ENCODE measurements around the gene IRS1.
A peak's percentile ranks its signal among the peaks of the same experiment; 100 is the strongest.
"Not testable (repeated sequence)": the region's sequence is repeated elsewhere in the genome, so short reads cannot be mapped to it uniquely, and the experiment has no call there.

Gene IRS1, protein sequence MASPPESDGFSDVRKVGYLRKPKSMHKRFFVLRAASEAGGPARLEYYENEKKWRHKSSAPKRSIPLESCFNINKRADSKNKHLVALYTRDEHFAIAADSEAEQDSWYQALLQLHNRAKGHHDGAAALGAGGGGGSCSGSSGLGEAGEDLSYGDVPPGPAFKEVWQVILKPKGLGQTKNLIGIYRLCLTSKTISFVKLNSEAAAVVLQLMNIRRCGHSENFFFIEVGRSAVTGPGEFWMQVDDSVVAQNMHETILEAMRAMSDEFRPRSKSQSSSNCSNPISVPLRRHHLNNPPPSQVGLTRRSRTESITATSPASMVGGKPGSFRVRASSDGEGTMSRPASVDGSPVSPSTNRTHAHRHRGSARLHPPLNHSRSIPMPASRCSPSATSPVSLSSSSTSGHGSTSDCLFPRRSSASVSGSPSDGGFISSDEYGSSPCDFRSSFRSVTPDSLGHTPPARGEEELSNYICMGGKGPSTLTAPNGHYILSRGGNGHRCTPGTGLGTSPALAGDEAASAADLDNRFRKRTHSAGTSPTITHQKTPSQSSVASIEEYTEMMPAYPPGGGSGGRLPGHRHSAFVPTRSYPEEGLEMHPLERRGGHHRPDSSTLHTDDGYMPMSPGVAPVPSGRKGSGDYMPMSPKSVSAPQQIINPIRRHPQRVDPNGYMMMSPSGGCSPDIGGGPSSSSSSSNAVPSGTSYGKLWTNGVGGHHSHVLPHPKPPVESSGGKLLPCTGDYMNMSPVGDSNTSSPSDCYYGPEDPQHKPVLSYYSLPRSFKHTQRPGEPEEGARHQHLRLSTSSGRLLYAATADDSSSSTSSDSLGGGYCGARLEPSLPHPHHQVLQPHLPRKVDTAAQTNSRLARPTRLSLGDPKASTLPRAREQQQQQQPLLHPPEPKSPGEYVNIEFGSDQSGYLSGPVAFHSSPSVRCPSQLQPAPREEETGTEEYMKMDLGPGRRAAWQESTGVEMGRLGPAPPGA (N-terminal part only)

DNA sequence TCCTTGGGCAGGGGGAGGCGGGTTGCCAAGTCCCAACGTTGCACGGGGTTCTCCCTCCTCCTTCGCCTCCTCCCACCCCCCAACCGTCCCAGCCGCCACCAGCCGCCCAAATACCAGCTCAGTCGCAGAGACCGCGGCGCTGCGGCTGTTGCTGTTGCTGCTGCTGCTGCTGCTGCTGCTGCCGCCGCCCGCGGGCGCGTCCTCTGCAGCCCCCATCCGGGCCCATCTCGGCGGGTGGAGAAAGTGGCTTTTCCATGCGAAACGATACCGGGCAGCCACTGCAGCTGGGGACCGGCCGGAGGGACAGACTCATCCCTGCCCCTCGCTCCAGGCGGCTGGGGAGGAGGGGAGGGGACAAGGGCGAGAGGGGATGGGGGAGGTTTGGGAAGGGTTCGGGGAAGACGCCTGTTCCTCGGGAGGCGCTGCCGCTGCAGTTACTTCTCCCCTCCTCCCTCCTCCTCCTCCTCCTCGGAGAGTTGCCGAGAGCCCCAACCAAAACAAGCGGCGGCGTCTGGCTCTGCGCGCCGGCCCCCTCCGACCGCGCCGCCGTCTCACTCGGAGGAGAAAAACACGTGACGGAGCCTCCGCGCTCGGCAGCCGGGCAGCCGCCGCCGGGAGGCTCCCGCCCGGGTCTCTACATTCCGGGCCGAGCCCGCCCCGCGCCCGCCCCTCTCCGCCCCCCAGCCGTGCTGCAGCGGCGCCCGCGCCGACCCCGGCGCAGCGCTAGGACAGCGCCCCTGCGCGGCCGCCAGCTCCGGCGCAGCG, at the start of gene IRS1:
Gene IRS1, minus strand, starts transcription at position 610 of the 765 bp plus-strand sequence. CDS start 1,082 bp downstream, outside the sequence.
- peak; percentile 61 for DNase-seq

DNA sequence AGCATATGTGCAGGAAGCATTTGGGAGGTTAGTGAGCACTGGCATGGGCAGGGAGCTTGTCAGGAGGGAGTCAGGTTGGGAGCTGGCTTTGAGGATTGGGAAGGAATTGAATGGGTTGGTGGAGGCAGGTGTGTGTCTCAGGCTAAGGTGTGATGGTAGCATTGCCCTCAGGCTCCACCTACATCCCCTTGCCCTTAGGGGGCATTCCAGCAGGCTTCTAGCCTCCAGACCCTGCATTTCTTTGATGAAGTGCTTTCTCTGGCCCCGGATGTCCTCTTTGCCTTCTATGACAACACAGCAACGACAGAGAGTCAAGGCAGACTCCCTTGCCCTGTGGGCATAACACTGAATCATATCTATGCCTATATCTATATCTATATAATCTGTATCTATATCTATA, 49.7 kb upstream of the IRS1 start:
- DNase-seq, result no peak

DNA sequence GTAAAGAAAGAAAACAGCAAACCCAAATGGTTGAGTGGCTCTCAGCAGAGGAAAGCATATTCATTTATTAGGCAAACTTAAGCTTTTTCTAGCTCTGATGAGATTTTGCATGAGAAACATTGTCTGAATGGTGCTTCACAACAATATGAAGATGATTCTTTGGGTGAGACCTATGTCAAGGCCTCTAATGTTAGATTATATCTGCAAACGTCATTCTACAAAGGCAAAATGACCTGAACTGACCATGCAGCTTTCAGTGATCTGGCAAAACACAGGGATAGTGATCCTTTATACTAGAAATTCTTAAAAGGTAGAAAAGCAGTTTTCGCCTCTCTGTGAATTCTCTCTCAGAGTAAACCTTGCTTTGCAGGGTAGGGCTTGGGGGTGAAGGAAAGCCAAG, 47.9 kb upstream of the IRS1 start:
- DNase-seq, result no peak

DNA sequence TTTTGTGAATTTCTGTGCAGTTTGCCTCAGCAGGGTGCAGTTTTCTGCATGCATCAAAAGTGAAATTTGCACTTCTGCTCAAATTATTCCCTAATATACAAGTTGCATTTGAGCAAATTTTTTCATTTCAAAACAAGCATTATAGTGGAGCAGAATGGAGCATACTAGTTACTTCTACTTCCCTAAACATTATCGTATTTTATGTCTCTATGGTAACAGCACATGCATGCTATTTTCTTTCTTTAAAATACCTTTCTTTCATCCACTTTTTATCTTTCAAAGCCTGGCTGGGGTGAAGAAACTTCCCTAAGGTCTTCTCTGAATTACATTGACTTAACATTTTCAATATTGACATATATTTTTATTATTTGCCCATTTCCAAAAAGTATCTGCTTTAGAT, 47.5 kb upstream of the IRS1 start:
- no peak for DNase-seq

DNA sequence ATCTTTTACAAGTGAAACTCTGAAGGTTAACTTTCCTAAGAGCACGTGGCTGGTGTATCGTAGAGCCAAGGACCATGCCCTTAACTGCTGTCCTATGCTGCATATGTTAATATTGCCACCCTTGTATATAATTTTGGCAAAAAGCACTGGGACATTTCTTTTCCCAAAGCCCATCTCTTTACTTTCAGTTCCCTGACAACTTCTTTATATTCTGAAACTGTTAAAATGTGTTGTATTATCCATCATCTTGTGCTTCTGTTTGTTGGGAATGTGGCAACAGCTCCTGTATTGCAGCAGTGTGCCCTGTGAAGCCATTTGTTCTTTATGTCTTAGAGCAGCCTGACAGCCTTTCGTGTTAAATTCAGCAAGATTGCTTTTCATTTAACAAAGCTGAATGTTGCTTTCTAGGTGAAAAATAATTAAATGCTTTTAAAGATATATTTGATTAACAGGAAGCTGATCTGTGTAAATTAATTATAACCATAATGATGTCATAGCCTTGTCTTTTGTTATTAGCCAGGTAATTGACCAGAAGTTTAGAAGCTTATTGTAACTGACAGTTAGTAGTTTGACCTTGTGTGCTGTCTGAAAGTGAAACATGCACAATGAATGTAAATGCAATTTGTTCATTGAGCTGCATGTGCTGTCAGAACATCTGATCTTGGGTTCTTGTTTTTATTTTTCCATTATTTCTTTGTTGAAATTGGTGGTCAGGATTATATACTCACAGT, 45.9 kb upstream of the IRS1 start:
- no peak for DNase-seq

DNA sequence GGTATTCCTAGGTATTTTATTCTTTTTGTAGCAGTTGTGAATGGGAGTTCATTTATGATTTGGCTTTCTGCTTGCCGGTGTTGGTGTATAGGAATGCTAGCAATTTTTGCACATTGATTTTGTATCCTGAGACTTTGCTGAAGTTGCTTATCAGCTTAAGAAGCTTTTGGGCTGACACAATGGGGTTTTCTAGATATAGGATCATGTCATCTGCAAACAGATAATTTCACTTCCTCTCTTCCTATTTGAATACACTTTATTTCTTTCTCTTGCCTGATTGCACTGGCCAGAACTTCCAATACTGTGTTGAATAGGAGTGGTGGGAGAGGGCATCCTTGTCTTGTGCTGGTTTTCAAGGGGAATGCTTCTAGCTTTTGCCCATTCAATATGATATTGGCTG, 43.4 kb upstream of the IRS1 start:
- DNase-seq, result not testable (repeated sequence)

DNA sequence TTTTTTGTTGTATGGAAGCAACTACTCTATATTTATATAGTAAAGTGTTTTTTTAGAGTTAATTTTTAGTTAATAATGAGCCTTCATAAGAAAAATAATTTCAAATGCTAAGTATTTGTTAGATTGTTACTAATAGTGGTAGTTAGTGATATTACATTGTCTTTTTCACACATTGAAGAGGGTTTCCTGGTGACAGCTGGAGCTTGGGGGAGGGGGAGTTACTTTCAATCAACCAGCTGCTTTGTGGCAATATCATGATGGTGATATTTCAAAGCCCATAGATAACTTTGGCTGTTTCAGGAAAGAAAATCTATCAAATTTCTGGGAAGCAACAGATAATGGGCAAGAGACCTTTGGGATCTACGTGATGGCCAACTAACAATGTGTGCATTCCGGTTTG, 40.3 kb upstream of the IRS1 start:
- no peak for DNase-seq

DNA sequence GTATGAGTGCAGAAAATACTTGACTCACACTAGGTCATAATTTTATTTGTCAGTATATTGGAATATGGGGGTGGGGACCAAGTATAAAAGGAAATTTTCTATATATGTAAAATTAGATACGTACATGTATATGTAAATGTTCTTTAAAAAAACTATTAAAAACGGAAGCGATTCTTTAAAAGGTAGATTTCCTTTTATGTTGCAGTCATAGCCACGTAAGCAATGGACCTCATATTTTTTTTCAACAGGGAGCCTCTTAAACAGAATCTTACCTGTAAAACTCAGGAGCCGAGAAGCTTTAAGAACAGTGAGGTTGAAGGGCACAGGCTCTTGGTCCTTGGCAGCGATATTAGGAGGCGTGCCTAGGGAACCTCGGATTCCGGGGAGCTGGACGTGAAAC, 39.5 kb upstream of the IRS1 start:
- no peak for DNase-seq

DNA sequence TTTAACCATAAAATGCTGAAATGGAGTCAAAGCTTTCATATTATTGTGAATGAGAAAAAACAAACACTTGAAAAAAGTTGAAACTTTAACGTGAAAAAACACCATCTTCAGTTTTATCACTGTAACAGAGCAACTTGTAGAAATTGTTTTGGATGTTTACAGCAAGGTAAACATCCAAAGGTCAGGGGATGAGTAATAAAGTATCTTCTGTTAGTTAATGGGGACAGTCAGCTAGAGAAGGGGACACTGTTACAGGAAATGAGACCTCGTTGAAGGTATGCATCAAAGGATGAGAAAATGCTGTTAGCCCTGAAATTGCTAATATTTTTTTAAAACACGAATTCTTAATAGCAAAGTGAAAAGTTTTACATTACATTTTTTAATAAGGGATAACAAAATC, 39.1 kb upstream of the IRS1 start:
- DNase-seq, result peak; percentile 32

DNA sequence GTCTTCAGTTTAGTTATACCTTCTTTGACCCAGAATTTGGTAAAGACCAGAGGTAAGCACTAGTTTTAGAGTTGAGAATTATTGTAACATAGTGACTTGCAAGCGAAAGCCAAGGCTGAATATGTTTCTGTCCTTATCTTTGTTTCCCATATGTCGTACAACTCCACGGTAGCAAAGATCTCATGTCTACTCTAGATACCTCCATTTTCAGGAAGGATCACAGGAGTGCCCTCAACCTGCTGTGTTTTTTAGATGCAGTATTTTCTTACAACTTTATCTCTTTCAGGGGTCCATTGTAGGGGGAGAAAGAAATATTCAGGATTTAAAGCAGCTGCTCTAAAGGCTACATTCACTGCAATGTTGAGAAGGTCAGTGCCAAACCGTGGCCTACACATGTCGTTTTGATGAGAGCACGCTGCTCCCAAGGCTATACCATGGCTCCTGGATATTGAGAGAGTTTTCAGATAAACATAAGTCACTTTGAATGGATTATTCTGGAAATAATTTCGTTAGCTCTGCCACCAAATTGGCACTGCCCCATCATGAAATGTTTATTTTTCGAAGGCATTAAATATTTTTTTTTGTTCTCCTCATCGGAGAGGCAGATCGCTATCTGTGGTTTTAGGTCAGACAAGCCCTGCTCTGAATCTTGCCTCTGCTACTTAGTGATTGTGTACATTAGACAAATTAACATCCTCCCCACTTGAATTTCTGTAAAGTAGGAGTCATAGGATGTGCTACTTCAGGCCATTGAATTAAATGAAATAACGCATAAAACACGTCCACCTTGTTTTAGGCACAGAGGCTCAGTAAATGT, 38.4 kb upstream of the IRS1 start:
- peak; percentile 35 for DNase-seq

DNA sequence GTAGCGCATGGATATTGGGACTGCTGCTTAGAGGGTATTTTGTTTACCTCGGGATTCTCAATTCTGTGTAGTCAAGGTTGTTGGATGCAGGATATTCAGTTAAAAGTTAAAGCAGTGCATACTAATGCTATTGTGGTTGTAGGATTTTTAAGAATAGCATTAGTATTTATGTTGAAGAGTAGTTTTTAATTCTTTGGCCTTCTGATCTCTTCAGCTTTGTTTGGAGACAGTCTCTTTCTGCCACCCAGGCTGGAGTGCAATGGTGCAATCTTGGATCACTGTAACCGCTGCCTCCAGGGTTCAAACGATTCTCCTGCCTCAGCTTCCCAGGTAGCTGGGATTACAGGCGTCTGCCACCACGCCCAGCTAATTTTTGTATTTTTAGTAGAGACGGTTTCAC, 37.7 kb upstream of the IRS1 start:
- DNase-seq, result no peak

DNA sequence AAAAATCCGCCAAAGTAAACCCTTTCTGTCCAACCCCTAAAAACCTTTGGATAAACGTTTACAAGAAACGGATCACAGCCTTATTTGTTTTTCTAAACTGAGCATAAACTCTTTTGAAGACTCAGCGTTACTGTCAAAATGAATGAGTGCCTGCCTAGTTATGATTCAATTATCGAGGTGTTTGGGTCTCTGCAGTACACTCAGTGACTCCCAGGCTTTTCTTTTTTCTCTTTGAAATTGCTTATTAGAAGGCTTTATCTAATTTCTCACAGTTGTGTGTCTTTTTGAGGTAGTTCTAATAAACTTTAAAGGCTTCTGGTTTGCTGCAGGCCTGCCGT, 36.9 kb upstream of the IRS1 start:
- no peak for DNase-seq

DNA sequence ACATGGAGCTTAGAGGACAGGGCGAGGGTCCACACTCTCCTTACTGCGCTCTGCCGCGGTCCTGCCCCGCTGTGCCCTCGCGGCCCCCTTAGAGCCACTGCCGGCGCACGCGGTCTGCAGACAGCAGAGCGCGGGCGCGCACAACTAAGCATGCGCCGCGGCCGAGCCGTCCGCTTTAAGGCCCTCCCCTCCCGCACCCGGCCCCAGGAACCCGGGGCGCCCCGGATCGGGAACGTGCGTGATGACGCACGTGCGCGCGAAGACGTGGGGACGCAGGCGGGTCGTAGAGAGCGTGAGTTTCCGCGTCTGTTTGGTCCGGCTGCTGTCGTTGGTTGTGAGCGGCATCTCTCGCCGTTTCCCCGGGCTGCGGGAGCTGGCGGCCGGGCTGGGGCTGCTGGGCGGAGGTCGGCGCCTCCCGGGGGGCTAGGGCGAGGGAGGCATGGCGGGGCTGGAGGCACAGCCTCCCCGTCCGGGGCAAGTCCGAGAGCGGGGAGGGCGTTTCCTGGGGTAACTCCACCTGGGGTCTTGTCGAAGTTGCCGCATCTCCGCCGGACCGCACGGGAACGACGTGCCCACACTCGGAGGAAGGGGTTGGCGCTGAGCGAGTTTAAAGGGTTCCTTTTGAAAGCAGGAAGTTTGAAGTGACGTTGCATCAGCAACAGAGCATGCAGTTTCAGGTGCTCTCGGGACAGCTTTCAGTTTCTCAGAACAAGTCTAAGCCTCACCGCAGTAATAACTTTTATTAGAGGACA, 36.4 kb upstream of the IRS1 start, which contains the start of gene RHBDD1:
Gene RHBDD1, plus strand, starts transcription at position 259 of the 752 bp plus-strand sequence. CDS start 28,640 bp downstream, outside the sequence.
- DNase-seq, result peak; percentile 96

DNA sequence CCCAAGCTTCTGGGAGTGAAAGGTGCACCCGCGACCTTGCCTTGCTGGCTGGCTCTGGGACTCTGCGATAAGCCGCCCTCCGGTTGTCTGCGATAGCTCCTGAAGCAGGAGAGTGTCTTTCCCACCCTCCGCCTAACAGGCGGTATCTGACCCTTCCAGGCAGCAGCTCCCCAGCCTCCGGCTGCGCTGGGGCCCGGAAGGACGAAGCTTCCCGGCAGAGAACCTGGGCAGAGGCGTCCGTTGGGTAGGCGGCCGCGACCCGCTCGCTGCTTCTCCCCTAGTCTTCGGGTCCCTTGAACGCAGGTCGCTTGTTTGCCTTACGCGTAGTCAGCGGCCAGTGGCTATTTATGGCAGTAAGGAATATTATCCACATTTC, 35.8 kb upstream of the IRS1 start:
- no peak for DNase-seq

DNA sequence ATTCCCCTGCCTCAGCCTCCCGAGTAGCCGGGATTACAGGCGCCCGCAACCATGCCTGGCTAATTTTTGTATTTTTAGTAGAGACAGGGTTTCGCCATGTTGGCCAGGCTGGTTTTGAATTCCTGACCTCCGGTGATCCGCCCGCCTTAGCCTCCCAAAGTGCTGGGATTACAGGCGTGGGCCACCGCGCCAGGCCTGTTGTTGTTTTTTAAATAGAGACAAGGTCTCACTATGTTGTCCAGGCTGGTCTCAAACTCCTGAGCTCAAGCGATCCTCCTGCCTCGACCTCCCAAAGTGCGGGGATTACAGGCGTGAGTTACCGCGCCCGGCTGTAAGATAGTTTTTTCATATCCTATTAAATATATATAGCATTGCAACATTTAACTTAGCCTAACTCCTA, 35.3 kb upstream of the IRS1 start:
- DNase-seq, result not testable (repeated sequence)

DNA sequence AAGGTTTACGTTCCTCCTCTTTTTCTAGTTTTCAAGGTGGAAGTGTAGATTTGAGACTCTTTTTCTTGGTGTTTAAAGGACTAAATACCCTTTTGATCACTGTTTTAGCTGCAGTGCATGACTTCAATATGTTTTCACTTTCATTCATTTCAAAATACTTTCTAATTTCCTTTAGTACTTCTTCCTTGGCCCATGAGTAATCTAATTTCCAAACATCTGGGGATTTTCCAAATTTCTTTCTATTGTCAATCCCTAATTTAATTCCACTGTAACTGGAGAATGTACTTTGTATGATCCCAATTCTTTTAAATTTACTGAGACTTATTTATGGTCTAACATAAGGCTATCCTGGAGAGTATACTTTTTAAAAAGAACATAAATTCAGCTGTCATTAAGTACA, 32.4 kb upstream of the IRS1 start:
- DNase-seq, result no peak

DNA sequence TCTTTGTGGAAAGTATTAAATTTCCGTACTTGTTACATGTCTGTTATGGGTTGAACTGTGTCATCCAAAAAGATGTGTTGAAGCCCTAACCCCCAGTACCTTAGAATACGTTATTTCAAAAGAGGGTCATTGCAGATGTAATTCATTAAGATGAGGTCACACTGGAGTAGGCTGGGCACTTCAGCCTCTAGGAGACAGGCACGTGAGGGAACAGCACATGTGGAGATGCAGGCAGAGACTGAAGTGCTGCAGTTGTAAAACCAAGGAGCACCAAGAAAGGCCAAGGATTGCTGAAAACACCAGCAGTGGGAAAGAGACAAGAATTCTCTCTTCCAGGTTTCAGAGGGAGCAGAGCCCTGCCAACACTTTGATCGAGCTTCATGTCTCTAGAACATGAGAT, 31.6 kb upstream of the IRS1 start:
- no peak for DNase-seq

DNA sequence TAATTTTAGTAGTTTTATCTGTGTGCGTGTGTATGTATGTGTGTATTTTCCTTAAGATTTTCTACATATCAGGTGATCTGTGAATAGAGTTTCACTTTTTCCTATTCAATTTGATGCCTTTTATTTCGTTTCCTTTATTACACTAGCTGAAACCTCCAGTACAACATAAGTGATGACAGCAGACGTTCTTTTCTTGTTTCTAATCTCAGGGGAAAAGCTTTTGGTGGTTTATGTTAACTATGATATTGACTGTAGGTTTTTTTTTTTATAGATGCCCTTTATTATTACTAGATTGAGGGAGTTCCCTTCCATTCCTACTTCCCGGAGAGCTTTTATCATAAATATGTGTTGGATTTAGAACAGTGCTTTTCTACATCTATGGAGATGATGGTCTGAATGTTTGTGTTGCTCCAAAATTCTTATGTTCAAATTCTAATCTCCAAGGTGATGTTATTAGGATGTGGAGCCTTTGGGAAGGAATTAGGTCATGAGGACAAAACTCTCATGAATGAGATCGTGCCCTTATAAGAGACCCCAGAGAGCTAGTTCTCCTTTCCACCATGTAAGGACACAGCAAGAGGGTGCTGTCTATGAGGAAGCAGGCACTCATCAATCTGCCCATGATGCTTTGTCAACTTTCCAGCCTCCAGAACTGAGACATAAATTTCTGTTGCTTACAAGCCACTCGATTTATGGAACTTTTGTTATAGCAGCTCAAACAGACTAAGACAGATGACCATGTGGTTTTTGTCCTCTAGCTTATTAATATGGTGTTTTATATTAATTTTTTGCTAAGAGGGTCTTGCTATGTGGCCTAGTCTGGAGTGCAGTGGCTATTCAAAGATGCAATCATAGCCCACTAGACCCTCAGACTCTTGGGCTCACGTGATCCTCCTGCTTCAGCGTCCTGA, 30.4 kb upstream of the IRS1 start:
- no peak for DNase-seq

DNA sequence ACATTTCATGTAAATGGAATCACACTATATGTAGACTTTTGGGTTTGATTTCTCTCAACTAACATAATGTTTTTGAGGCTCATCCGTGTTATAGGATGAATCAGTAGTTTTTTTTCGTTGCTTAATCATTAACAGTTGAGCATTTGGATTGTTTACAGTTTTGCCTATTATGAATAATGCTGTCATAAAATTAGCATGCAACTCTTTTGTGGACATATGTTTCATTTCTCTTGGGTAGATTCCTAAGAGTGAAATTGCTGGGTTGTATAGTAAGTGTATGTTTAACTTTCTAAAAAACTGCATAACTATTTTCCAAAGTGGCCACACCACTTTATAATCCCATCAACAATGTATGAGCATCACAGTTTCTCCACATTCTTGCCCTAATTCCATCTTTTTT, 28.6 kb upstream of the IRS1 start:
- DNase-seq, result no peak

DNA sequence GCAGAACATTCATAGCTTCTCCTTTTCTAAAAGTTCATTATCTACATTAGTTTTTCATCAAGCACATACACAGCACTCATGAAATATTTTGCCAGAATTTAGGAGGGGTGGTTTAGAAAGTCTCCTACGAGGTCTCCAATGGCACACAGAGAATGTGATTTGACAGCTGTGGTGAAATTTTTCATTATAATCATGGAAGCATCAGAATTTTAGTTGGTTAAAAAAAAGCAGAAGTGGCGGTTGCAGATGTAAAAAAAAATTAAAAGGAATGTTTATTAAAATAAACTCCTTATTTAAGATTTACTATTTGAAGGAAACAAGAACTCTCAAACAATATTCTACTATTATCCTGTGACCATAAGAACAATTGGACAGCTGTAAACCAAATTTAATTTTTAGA, 25.4 kb upstream of the IRS1 start:
- DNase-seq, result no peak
